Duodenal mucosa (tissue), 2 donors: ENCODE results near the gene SAA1.

ENCODE experiments used
- H3K27ac ChIP-seq: one replicate; pipeline ENCODE4 v1.7.0; 2013; ENCODE audit warnings: low read depth, low read length
- H3K27me3 ChIP-seq, 2 donors: one replicate each; pipeline ENCODE4 v1.7.0; 2013; ENCODE audit warnings: low read length in 2 of 2, control low read depth in 1 of 2; ENCODE audit not compliant: insufficient read depth in 2 of 2, control insufficient read depth in 1 of 2
- H3K36me3 ChIP-seq, 2 donors: one replicate each; pipeline ENCODE4 v1.7.0; 2013; ENCODE audit warnings: low read length in 2 of 2, control low read depth in 1 of 2; ENCODE audit not compliant: insufficient read depth in 2 of 2, control insufficient read depth in 1 of 2
- H3K4me1 ChIP-seq, 2 donors: one replicate each; pipeline ENCODE4 v1.7.0; 2013; ENCODE audit warnings: low read length in 2 of 2, control low read depth in 1 of 2; ENCODE audit not compliant: insufficient read depth in 2 of 2, control insufficient read depth in 1 of 2
- H3K4me3 ChIP-seq, 2 donors: one replicate each; pipeline ENCODE4 v1.7.0; 2013; ENCODE audit warnings: low read length in 2 of 2, low read depth in 1 of 2
- H3K9ac ChIP-seq, 2 donors: one replicate each; pipeline ENCODE4 v1.7.0; 2013; ENCODE audit warnings: low read length in 2 of 2, low read depth in 1 of 2
- H3K9me3 ChIP-seq, 2 donors: one replicate each; pipeline ENCODE4 v1.7.0; 2013; ENCODE audit warnings: low read length in 2 of 2, control low read depth in 1 of 2; ENCODE audit not compliant: control insufficient read depth in 1 of 2

The SAA1 gene

DNA sequence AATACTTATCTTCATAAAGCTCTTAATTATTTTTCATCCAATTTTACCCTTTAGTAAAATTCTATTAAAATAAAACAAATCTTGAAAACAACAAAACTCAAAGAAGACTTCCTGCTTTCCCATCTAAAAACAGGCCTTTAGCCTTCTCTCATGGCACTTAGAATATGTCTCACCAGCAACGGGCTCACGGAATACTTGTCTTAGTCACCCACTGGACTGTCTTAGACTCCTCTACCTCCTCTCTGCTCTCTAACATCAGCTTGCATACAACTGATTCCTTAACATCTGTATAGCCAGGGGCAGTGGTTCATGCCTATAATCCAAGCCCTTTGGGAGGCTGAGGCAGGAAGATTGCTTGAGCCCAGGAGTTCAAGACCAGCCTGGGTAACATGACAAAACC is 42.2 kb downstream of the SAA1 start:
- no peaks in the 10 kb centered on the region for H3K9me3 ChIP-seq
- no peak overlapping the region for H3K9ac ChIP-seq
- no peak overlapping the region for H3K27ac ChIP-seq
- peaks cover 0 to 48% of the 10 kb centered on the region in 2 donors for H3K36me3 ChIP-seq
- peaks cover 14 to 37% of the 10 kb centered on the region in 2 donors for H3K4me1 ChIP-seq
- H3K27me3 ChIP-seq = no peaks in the 10 kb centered on the region
- no peak overlapping the region for H3K4me3 ChIP-seq

DNA sequence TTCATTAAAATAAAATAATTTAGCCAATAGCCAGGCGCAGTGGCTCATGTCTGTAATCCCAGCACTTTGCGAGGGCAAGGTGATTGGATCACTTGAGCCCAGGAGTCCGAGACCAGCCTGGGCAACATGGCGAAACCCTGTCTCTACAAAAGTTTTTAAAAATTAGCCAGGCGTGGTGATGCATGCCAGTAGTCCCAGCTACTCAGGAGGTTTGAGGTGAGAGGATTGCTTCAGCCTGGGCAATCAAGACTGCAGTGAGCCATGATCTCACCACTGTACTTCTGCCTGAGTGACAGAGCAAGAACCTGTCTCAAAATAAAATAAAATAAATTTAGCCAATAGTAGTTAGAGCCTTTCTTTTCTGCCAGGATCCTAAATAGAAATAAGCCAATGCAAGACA is 43.6 kb downstream of the SAA1 start:
- Histone ChIP-seq H3K36me3 (peaks cover 0 to 44% of the 10 kb centered on the region in 2 donors), H3K9ac (no peak overlapping the region), H3K27me3 (no peaks in the 10 kb centered on the region), H3K4me3 (no peak overlapping the region), H3K27ac (no peak overlapping the region), H3K9me3 (no peaks in the 10 kb centered on the region), H3K4me1 (peaks cover 14 to 34% of the 10 kb centered on the region in 2 donors)

DNA sequence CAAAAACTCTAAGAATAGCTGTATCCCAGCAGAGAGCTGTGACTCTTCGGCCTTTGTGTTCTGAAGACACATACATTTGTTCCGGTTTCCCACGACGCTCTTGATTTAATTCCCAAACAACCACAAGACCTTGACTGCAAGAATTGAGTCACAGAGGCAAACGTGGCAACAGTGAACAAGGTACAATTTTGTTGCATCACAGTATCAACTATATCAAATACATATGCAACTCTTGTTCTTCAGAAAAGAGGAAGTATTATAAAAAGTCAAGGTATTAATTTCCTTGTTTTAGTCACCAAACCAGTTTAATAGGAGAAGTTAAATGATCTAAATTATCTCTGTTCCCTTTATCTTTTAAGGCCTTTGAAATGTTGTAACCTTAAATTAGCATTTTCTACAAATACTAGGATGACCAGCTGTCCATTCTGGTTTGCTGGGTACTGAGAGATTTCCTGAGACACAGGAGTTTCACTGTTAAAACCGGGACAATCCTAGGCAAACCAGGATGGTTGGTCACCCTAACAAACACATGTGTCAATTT is 44.8 kb downstream of the SAA1 start:
- peak overlapping the region; percentile 51 for H3K27ac ChIP-seq
- H3K4me1 ChIP-seq = peaks cover 14 to 28% of the 10 kb centered on the region in 2 donors
- H3K9me3 ChIP-seq = no peaks in the 10 kb centered on the region
- H3K27me3 ChIP-seq = no peaks in the 10 kb centered on the region
- H3K9ac ChIP-seq = no peak overlapping the region
- H3K36me3 ChIP-seq = peaks cover 0 to 41% of the 10 kb centered on the region in 2 donors
- H3K4me3 ChIP-seq = no peak overlapping the region

DNA sequence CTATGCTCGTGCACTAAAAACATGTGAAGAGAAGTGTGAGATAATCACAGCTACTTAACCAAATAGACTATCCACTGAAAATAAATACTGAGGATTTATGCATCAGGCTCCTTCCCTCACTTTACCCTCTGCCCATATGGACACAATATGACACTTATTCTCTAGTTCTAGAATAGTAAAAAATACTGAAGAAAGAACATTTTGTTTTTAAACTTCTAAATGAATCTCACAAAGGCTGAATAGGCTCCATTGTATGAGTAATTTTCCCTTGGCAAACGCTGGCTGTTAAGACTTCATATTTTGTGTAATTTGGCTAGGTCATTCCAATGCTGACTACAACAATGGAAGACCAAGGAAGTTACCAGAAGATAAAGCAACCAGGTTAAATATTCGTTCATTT is 45.9 kb downstream of the SAA1 start:
- Histone ChIP-seq H3K4me1 (peaks cover 14 to 28% of the 10 kb centered on the region in 2 donors), H3K27ac (no peak overlapping the region), H3K9ac (no peak overlapping the region), H3K9me3 (no peaks in the 10 kb centered on the region), H3K27me3 (no peaks in the 10 kb centered on the region), H3K36me3 (peaks cover 0 to 39% of the 10 kb centered on the region in 2 donors), H3K4me3 (no peak overlapping the region)

DNA sequence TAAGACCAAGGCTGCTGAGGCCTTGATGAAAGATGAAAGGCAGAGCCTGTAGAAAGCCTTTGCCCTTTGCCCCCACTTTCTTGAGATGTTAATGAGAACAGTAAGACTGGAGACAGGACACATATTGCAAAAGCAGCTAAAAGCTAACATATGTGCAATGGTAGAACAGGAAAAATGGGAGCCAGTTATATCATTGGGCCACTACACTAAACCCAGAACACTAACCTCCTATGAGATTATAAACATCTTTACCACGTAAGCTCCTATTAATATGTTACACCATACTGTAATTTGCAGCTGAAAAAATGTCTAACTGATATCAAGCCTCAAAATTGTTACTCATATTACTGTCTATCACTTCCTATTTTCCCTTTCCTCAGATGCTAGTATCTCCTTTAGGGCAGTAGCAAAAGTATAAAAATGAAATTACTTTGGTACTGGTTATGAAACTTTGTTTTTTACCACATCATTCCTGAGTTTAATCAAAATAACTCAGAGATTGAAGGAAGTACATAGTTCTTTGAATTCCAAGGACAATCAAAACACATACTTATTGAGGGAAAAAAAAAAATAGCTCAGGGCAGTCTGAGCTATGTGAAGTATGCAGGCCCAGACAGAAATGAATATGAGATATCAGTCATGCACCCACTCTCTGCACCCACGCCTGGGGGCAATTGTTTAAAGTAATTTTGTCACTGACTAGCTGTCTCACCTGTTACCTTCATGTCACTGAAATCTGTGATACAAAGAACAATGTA is 46.8 kb downstream of the SAA1 start:
- Histone ChIP-seq H3K36me3 (peaks cover 0 to 31% of the 10 kb centered on the region in 2 donors), H3K27ac (no peak overlapping the region)

DNA sequence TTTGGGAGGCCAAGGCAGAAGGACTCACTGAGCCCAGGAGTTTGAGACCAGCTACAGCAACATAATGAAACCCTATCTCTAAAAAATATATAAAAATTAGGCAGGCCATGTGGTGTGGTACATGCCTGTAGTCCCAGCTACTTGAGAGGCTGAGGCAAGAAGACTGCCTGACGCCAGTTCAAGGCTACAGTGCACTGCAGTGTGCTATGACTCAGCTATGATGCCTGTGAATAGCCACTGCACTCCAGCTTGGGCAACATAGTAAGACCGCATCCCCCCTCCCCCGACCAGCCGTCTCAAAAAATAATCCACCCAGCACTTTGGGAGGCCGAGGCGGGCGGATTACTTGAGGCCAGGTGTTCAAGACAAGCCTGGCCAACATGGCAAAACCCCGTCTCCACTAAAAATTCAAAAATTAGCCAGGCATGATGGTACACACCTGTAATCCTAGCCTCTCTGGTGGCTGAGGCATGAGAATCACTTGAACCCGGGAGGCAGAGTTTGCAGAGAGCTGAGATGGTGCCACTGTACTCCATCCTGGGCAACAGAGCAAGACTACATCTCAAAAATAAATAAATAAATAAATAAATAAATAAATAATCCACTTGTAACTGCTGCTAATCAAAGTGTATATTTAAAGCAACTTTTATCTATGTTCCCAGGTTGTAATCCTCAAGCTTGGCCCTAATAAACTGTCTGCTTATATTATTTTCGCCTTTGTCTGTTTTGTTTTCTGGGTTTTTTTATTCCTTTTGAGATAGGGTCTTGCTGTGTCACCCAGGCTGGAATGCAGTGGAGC is 48.1 kb downstream of the SAA1 start:
- Histone ChIP-seq H3K27me3 (no peaks in the 10 kb centered on the region), H3K27ac (no peak overlapping the region), H3K36me3 (peaks cover 0 to 19% of the 10 kb centered on the region in 2 donors), H3K9me3 (no peaks in the 10 kb centered on the region), H3K4me3 (no peak overlapping the region), H3K4me1 (peaks cover 14 to 34% of the 10 kb centered on the region in 2 donors), H3K9ac (no peak overlapping the region)

More for the DNA sequence above, 46.8 kb downstream of the SAA1 start:
- Histone ChIP-seq H3K9ac (no peak overlapping the region), H3K9me3 (no peaks in the 10 kb centered on the region), H3K27me3 (no peaks in the 10 kb centered on the region), H3K4me3 (no peak overlapping the region), H3K4me1 (peaks cover 14 to 29% of the 10 kb centered on the region in 2 donors)

DNA sequence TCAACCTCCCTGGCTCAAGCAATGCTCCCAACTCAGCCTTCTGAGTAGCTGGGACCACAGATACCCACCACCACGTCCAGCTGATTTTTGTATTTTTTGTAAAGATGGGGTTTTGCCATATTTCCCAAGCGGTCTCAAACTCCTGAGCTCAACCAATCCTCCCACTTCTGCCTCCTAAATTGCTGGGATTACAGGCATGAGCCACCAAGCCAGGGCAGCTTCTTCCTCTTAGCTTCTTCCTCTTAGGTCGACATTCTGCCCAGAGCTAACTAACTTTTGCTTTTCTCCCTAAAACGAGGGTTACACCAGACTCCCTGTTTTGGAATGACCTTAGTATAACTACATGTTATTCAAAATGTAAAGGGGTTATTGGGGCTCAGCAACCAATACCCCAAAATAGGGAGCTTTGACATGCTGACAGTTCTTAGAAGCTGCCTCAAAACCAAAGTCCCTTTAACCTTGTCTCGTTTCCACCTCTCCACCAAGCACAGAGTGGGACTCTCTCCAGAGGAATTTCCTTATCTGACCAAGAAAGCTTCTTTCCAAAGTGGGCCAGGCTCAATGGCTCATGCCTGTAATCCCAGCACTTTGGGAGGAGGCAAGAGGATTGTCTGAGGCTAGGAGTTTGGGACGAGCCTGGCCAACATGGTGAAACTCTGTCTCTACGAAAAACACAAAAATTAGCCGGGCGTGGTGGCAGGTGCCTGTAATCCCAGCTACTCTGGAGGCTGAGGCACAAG is 48.9 kb downstream of the SAA1 start:
- no peak overlapping the region for H3K27ac ChIP-seq
- H3K4me3 ChIP-seq = no peak overlapping the region
- no peak overlapping the region for H3K9ac ChIP-seq
- no peaks in the 10 kb centered on the region for H3K9me3 ChIP-seq
- H3K36me3 ChIP-seq = peaks cover 0 to 11% of the 10 kb centered on the region in 2 donors
- no peaks in the 10 kb centered on the region for H3K27me3 ChIP-seq
- H3K4me1 ChIP-seq = peaks cover 17 to 40% of the 10 kb centered on the region in 2 donors

DNA sequence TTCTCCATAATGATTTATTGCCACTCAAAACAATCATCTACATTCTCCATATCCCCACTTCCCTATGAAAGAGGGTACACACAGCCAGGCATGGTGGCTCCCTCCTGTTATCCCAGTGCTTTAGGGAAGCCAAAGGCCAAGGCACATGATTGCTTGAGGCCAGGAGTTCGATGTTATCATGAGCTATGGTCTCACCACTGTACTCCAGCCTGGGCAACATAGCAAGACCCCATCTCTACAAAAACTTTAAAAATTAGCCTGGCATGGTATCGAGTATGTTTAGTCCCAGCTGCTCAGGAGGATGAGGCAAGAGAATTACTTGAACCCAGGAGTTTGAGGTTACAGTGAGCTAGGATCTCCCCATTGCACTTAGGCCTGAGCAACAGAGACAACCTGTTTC is 49.8 kb downstream of the SAA1 start:
- H3K9ac ChIP-seq = no peak overlapping the region
- peaks cover 0 to 4% of the 10 kb centered on the region in 2 donors for H3K36me3 ChIP-seq
- H3K27me3 ChIP-seq = no peaks in the 10 kb centered on the region
- H3K4me3 ChIP-seq = no peak overlapping the region
- H3K9me3 ChIP-seq = no peaks in the 10 kb centered on the region
- H3K27ac ChIP-seq = no peak overlapping the region
- peaks cover 20 to 41% of the 10 kb centered on the region in 2 donors for H3K4me1 ChIP-seq

DNA sequence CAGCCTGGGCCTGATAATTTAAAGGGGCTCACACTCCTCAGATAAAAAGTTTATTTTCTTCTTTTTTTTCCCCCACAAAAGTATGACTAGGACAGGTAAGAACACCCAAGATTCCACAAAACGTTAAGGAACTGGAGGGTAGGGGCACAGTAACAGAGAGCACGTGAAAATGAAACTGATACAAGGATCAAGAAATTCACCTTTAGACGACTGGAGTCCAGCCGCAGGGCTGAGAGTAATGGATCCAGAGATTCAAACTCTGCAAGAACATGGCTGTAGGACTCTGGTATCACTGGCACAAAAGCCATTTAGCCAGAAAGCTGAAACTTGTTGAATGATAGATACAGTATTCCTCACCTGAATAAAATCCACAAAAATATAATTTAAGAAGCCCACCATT is 51.5 kb downstream of the SAA1 start:
- H3K27ac ChIP-seq = no peak overlapping the region
- H3K27me3 ChIP-seq = no peaks in the 10 kb centered on the region
- H3K4me1 ChIP-seq = peaks cover 16 to 28% of the 10 kb centered on the region in 2 donors
- peaks cover 0 to 4% of the 10 kb centered on the region in 2 donors for H3K36me3 ChIP-seq
- H3K9me3 ChIP-seq = no peaks in the 10 kb centered on the region
- H3K4me3 ChIP-seq = no peak overlapping the region
- H3K9ac ChIP-seq = no peak overlapping the region
